GM12878 (cell line): ENCODE results near the gene TSC22D3. TPM values are rescaled to one million over a fixed set of nuclear protein-coding genes. Genes with fewer than 3 reads are reported as not detected.

Experiments used
- ATAC-seq: fragments of 200-7000 bp; cut with Tn5 transposase; 3 replicates; pipeline ENCODE4 v1.9.1; 2020; ENCODE audit warnings: mild to moderate bottlenecking, moderate library complexity
- BruUV-seq: library from RNA; stranded (reverse); fragments of 400-500 nt; replicated peaks from 2 replicates; lab custom pipeline; 2021; lab: Mats Ljungman, UMichigan
- CTCF ChIA-PET: fragments of 300-600 bp; sonication (Branson Sonifier 250); formaldehyde crosslinking; extraction: SDS; loops from one replicate; lab custom pipeline; 2021; ENCODE audit warnings: inconsistent platforms; lab: Yijun Ruan, JAX
- POLR2A ChIA-PET: fragments of 350-600 bp; formaldehyde crosslinking; extraction: SDS; loops from one replicate; lab custom pipeline; 2021; ENCODE audit warnings: inconsistent platforms; lab: Charles Lee
- RAD21 ChIA-PET: fragments of 300-600 bp; sonication (Branson Sonifier 250); formaldehyde crosslinking; loops from one replicate; lab custom pipeline; 2023; ENCODE audit warnings: antibody characterized with exemption; ENCODE audit not compliant: unreplicated experiment; lab: Charles Lee
- SMC1A ChIA-PET: fragments of 300-600 bp; sonication (Branson Sonifier 250); formaldehyde crosslinking; loops from one replicate; lab custom pipeline; 2023; ENCODE audit not compliant: unreplicated experiment, uncharacterized antibody; lab: Charles Lee
- DNase-seq: peaks from one replicate; pipeline ENCODE4 v3.0.0-alpha.2; 2011; ENCODE audit warnings: low read depth, low spot score
- FAIRE-seq: peaks from 3 replicates; lab custom pipeline; 2011; peaks lifted over from hg19 to GRCh38; lab: Jason Lieb, UNC
- H2AFZ ChIP-seq: 2 replicates; pipeline ENCODE4 v1.6.0; 2011; ENCODE audit warnings: low read depth, low read length, control low read depth; ENCODE audit not compliant: control insufficient read depth
- H3K27ac ChIP-seq: 2 replicates; pipeline ENCODE4 v1.5.1; 2011; ENCODE audit warnings: control low read depth; ENCODE audit not compliant: control insufficient read depth, insufficient read depth
- H3K27me3 ChIP-seq, 2 experiments: replicated peaks in 1 of 2; 2 replicates each; pipeline versions ENCODE4 v1.6.0 to v1.6.1; 2011; ENCODE audit warnings: low read length in 1 of 2; ENCODE audit not compliant: control insufficient read depth in 2 of 2, insufficient read depth in 2 of 2
- H3K36me3 ChIP-seq, 2 experiments: 2 replicates each; pipeline ENCODE4 v1.5.1; 2011; ENCODE audit warnings: low read length in 1 of 2; ENCODE audit not compliant: control insufficient read depth in 2 of 2, insufficient read depth in 2 of 2
- H3K4me1 ChIP-seq: 2 replicates; pipeline ENCODE4 v1.6.1; 2011; ENCODE audit warnings: mild to moderate bottlenecking, low read length, moderate library complexity, mixed read lengths; ENCODE audit not compliant: control insufficient read depth, insufficient read depth
- H3K4me2 ChIP-seq: 2 replicates; pipeline ENCODE4 v1.6.0; 2011; ENCODE audit warnings: control low read depth; ENCODE audit not compliant: control insufficient read depth, insufficient read depth
- H3K4me3 ChIP-seq: fragments of 200-600 bp; sonication (generic); 2 replicates; pipeline ENCODE4 v1.5.1; 2016
- H3K79me2 ChIP-seq: 2 replicates; pipeline ENCODE4 v1.6.0; 2011; ENCODE audit warnings: low read length; ENCODE audit not compliant: control insufficient read depth, insufficient read depth
- H3K9ac ChIP-seq: 2 replicates; pipeline ENCODE4 v1.8.0; 2011; ENCODE audit warnings: low read length, control low read depth, mixed read lengths; ENCODE audit not compliant: control insufficient read depth, insufficient read depth
- H3K9me3 ChIP-seq: replicated peaks from 3 replicates; pipeline ENCODE4 v1.5.1; 2011; ENCODE audit warnings: mild to moderate bottlenecking, low read length; ENCODE audit not compliant: control insufficient read depth, insufficient read depth
- H4K20me1 ChIP-seq: 2 replicates; pipeline ENCODE4 v1.6.0; 2011; ENCODE audit not compliant: control insufficient read depth, insufficient read depth
- BCL11A ChIP-seq: IDR thresholded peaks from 2 replicates; pipeline ENCODE4 v1.6.1; 2011; ENCODE audit warnings: low read depth, low read length
- CBX3 ChIP-seq: fragments of 200-600 bp; sonication (generic); IDR thresholded peaks from 2 replicates; pipeline ENCODE4 v1.6.1; 2016; ENCODE audit warnings: low read depth, borderline replicate concordance
- CBX5 ChIP-seq: sonication (generic); IDR thresholded peaks from 2 replicates; pipeline ENCODE4 v1.6.1; 2016; ENCODE audit warnings: low read depth, moderate library complexity, mild to moderate bottlenecking, inconsistent platforms
- CHD4 ChIP-seq: fragments of 200-600 bp; sonication (generic); IDR thresholded peaks from 2 replicates; pipeline ENCODE4 v1.6.1; 2016; ENCODE audit warnings: mild to moderate bottlenecking
- CREB1 ChIP-seq: IDR thresholded peaks from 2 replicates; pipeline ENCODE4 v1.6.1; 2012; ENCODE audit warnings: low read depth, mild to moderate bottlenecking, inconsistent platforms
- HDAC6 ChIP-seq: fragments of 200-600 bp; sonication (generic); IDR thresholded peaks from one replicate; pipeline ENCODE4 v1.8.0; 2017; ENCODE audit warnings: antibody characterized with exemption; ENCODE audit not compliant: unreplicated experiment
- IRF4 ChIP-seq: IDR thresholded peaks from 2 replicates; pipeline ENCODE4 v1.6.1; 2011; ENCODE audit warnings: low read depth, low read length
- MXI1 ChIP-seq: fragments of 150-350 bp; IDR thresholded peaks from 2 replicates; pipeline ENCODE4 v1.6.1; 2011; ENCODE audit warnings: low read depth, mild to moderate bottlenecking, inconsistent platforms, low read length, improper control_type of control experiment
- PAX5 ChIP-seq: IDR thresholded peaks from 2 replicates; pipeline ENCODE4 v1.6.1; 2011; ENCODE audit warnings: low read depth, low read length, borderline replicate concordance
- PML ChIP-seq: IDR thresholded peaks from 2 replicates; pipeline ENCODE4 v1.6.1; 2012; ENCODE audit warnings: low read length, inconsistent platforms
- POLR2A ChIP-seq: IDR thresholded peaks from 2 replicates; pipeline ENCODE4 v1.6.1; 2011; ENCODE audit warnings: low read depth, mild to moderate bottlenecking, low read length
- POLR2AphosphoS5 ChIP-seq: IDR thresholded peaks from 2 replicates; pipeline ENCODE4 v1.6.1; 2011; ENCODE audit warnings: mild to moderate bottlenecking, low read length, inconsistent platforms
- RB1 ChIP-seq: fragments of 450-650 bp; formaldehyde crosslinking; IDR thresholded peaks from 2 replicates; pipeline ENCODE4 v1.6.1; 2017; ENCODE audit warnings: mild to moderate bottlenecking, borderline replicate concordance
- SMAD5 ChIP-seq: IDR thresholded peaks from 2 replicates; pipeline ENCODE4 v1.6.1; 2016; ENCODE audit warnings: antibody characterized with exemption, low read depth
- TCF12 ChIP-seq: IDR thresholded peaks from 2 replicates; pipeline ENCODE4 v1.6.1; 2011; ENCODE audit warnings: low read depth, mild to moderate bottlenecking, low read length
- ZNF687 ChIP-seq: fragments of 450-650 bp; IDR thresholded peaks from 2 replicates; pipeline ENCODE4 v1.6.1; 2017; ENCODE audit warnings: mild to moderate bottlenecking, moderate library complexity
- in situ Hi-C: fragments of 300-500 bp; cut with MboI; formaldehyde crosslinking; loops from 9 replicates; pipeline ENCODE4 v1.14.3; 2018; ENCODE audit warnings: mixed read lengths
- intact Hi-C: fragments of 100-400 bp; cut with micrococcal nuclease; formaldehyde crosslinking; loops from one replicate; pipeline ENCODE4 v1.14.2; 2022; ENCODE audit not compliant: unreplicated experiment
- polyA plus RNA-seq, 11 experiments: library from polyadenylated mRNA; depleted of rRNA in 4 of 11; unstranded in 6 of 11; stranded (reverse) in 5 of 11; fragments of >200 nt; fragmentation: Nextera tagmentation in 4 of 11; fragmentation: Illumina TruSeq in 1 of 11; extraction: Ambion mirVana in 4 of 11; extraction: Trizol in 1 of 11; gene quantifications; 1 replicate in 1 of 11; 2 replicates in 10 of 11; pipeline versions ENCODE4 v1.2.1 to v1.2.3, GENCODE V29; 2011 to 2016; ENCODE audit warnings: inconsistent platforms in 2 of 11, missing spikeins in 2 of 11, low read depth in 1 of 11
- total RNA-seq, 4 experiments: library from RNA; depleted of rRNA in 3 of 4; stranded (reverse); fragments of >200 nt in 3 of 4; fragmentation: Illumina TruSeq in 1 of 4; extraction: Trizol in 1 of 4; gene quantifications; 2 replicates each; pipeline versions ENCODE4 v1.2.1 to v1.2.3, GENCODE V29; 2013 to 2021

Gene TSC22D3
- total and polyA plus RNA-seq, 10 of the 15 experiments (the other 5 are each of a cell fraction or from before 2014, with no cell fraction given), result 4.6 to 122 (median 16.1) TPM

- H3K27me3 ChIP-seq, result no peaks in the 10 kb centered on the region
- in situ Hi-C loops, result no loop called here
- no peak for DNase-seq
- H3K4me2 ChIP-seq, result no peak overlapping the region
- no TSS peak for BruUV-seq
- no peak overlapping the region for H3K9ac ChIP-seq
- no peaks in the 10 kb centered on the region for H3K9me3 ChIP-seq
- H3K79me2 ChIP-seq, result no peaks in the 10 kb centered on the region
- no peak overlapping the region; the same call in 1 of the 2 replicates for H2AFZ ChIP-seq
- intact Hi-C loops, result no loop called here
- ChIA-PET RAD21 (interaction anchor here (1.0 to 2.3 kb wide), 5 partner anchors 9 to 27 kb away, joined by 3 to 24 read pairs (median 17); no protein-coding TSS in a partner anchor), CTCF (interaction anchor here (1.4 to 2.4 kb wide), 7 partner anchors 9 to 27 kb away, joined by 3 to 13 read pairs (median 6); no protein-coding TSS in a partner anchor), SMC1A (interaction anchor here (0.9 to 3.4 kb wide), 8 partner anchors 9 to 29 kb away, joined by 3 to 26 read pairs (median 9); no protein-coding TSS in a partner anchor), POLR2A (interaction anchor here (0.8 to 1.5 kb wide), 9 partner anchors 8 to 27 kb away, joined by 3 to 12 read pairs (median 4); no protein-coding TSS in a partner anchor)
- peaks cover 24% of the 10 kb centered on the region; the same call in 1 of the 2 replicates for H3K4me1 ChIP-seq
- no peak for ATAC-seq
- H3K4me3 ChIP-seq, result no peak overlapping the region
- H3K36me3 ChIP-seq, result no peaks in the 10 kb centered on the region
- no peaks in the 10 kb centered on the region for H4K20me1 ChIP-seq
- TF ChIP-seq HDAC6 (no peak), CBX3 (no peak), CREB1 (no peak), BCL11A (no peak), ZNF687 (no peak), TCF12 (no peak), POLR2AphosphoS5 (no peak), CHD4 (no peak), SMAD5 (no peak), POLR2A (no peak), MXI1 (no peak), RB1 (no peak), PML (no peak), IRF4 (no peak), PAX5 (no peak), CBX5 (no peak)
- H3K27ac ChIP-seq, result no peak overlapping the region
- no peak for FAIRE-seq
Observed at GRCh38 chrX:107700790-107701189, 74.8 kb downstream of the TSC22D3 start.
